HG02763 (cell line): ENCODE data around the gene ZCCHC2.

Source experiments
- ATAC-seq: cut with Tn5 transposase; IDR thresholded peaks from one replicate; pipeline ENCODE4 v1.9.1; 2021; ENCODE audit warnings: mild to moderate bottlenecking, moderate library complexity; ENCODE audit not compliant: unreplicated experiment

Gene ZCCHC2

GRCh38 chr18:62537042-62537894, 14.4 kb downstream of the ZCCHC2 start:
- ATAC-seq: no peak

GRCh38 chr18:62537946-62538345, 15.1 kb downstream of the ZCCHC2 start:
- no peak for ATAC-seq

GRCh38 chr18:62538881-62539280, 16.1 kb downstream of the ZCCHC2 start:
- ATAC-seq: no peak

GRCh38 chr18:62539284-62540165, 16.7 kb downstream of the ZCCHC2 start:
- no peak for ATAC-seq

GRCh38 chr18:62543021-62543420, 20.2 kb downstream of the ZCCHC2 start:
- no peak for ATAC-seq

GRCh38 chr18:62545098-62545497, 22.3 kb downstream of the ZCCHC2 start:
- ATAC-seq: no peak

GRCh38 chr18:62549755-62550154, 26.9 kb downstream of the ZCCHC2 start:
- no peak for ATAC-seq

GRCh38 chr18:62550746-62551145, 27.9 kb downstream of the ZCCHC2 start:
- ATAC-seq: no peak

GRCh38 chr18:62551972-62552513, 29.2 kb downstream of the ZCCHC2 start:
- no peak for ATAC-seq

GRCh38 chr18:62554061-62554815, 31.4 kb downstream of the ZCCHC2 start:
- ATAC-seq: no peak

- ATAC-seq: no peak
Observed at GRCh38 chr18:62555135-62555534, 32.3 kb downstream of the ZCCHC2 start.

- ATAC-seq: no peak
Observed at GRCh38 chr18:62556397-62556796, 33.6 kb downstream of the ZCCHC2 start.

- ATAC-seq: no peak
Observed at GRCh38 chr18:62558015-62558663, 35.3 kb downstream of the ZCCHC2 start.

- no peak for ATAC-seq
Observed at GRCh38 chr18:62564044-62564443, 41.2 kb downstream of the ZCCHC2 start.

- ATAC-seq: no peak
Observed at GRCh38 chr18:62566199-62566598, 43.4 kb downstream of the ZCCHC2 start.

GRCh38 chr18:62566818-62567217, 44.0 kb downstream of the ZCCHC2 start:
- ATAC-seq: no peak

- no peak for ATAC-seq
Observed at GRCh38 chr18:62569081-62569655, 46.3 kb downstream of the ZCCHC2 start.

GRCh38 chr18:62571037-62571436, 48.2 kb downstream of the ZCCHC2 start:
- ATAC-seq: no peak

GRCh38 chr18:62571648-62572047, 48.8 kb downstream of the ZCCHC2 start:
- ATAC-seq: no peak

GRCh38 chr18:62572456-62572855, 49.6 kb downstream of the ZCCHC2 start:
- ATAC-seq: no peak
